ENCODE measurements around the gene TULP3.

Gene TULP3

DNA sequence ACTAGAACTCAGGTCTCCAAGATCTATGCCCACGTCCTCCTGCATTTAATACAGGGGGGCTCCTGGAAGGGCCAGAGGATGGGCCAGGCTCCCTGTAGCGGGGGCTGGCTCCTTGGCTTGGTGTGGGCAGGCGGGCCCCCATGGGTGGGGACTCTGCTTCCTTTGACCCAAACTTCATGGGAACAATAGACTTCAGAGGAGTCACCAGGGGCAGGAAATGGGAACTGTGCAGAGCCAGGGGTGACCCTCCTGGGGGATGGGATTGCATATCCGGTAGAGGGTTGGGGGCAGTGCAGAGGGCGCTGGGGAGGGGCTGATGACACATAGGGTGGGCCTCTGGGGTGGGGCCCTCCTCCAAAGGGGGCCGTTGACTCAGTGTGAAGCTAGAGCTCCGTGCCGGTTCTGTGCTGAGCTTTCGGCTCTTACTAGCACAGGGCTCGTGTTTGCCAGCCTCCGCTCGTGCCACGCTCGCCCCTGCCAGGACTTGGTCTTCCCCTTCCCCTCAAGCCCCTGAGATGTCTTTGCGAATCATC lies 73.1 kb downstream of the TULP3 start:
- DNase-seq (ENCODE audit: low read depth in 3 of 3), result no peak

DNA sequence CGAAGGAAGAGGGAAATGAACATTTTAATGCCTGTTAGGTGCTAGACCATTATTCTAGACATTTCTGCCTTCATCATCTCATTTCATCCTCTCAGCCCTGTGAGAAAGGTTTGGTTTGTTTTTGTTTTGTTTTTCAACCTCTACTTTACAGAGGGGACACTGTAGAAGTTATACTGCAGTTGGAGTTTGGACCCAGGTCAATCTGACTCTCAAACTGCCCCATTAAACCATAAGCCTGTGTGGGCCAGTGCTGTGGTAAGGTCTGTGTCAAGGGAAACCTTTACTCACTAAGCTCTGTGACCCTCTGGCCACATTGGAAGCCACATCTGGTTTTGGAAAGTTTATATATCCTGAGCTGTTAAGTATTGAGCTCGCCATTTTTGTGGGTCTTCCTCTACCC lies 77.0 kb downstream of the TULP3 start:
- no peak for DNase-seq (ENCODE audit: low read depth in 3 of 3)

GRCh38 chr12:2970744-2971143 lies 80.1 kb downstream of the TULP3 start:
- DNase-seq (ENCODE audit: low read depth in 3 of 3), result no peak

- no peak for DNase-seq (ENCODE audit: low read depth in 3 of 3)
Measured at GRCh38 chr12:2973566-2973965, 82.9 kb downstream of the TULP3 start.

DNA sequence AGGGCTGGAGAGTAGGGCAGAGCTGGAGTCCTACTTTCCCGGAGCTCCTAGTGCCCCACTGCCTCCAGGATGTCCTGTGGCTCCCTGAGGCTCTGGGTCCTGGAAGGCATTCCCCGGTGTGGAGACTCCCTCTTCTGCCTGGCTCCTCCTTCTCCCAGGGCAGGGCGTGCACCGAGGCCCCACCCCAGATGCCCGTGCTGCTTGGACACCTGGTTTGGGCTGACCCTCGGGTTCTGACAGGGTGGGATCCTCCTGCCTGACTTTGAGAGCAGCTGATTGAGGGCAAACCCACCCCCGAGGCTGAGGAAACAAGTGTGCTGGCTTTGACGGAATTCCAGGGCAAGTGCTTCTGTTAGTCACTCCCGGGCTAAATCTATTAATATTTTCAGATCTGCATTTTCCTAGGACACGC lies 83.9 kb downstream of the TULP3 start:
- no peak for DNase-seq (ENCODE audit: low read depth in 3 of 3)

DNA sequence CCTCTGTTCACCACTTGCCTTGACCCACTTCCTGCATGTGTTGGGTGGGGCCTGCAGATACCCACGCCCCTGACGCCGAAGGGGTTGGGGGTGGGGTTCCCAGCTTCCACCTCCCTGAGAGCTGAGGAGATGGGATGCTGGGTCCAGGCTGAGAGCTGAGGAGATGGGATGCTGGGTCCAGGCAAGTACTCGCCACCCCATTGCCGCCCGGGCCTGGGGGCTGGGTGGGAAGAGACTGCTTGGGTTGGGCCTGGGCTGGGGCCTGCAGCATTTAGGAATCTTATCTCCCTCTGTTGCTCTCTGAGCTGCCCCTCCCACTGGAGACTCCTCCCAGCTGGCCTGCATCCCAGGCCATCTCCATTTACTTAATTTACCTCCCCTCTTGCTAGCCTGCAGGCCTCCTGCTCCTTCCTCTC lies 85.9 kb downstream of the TULP3 start:
- DNase-seq (ENCODE audit: low read depth in 3 of 3), result no peak

- no peak for DNase-seq (ENCODE audit: low read depth in 3 of 3)
Measured at GRCh38 chr12:2977776-2978175, 87.1 kb downstream of the TULP3 start.

- DNase-seq (ENCODE audit: low read depth in 3 of 3), result no peak
Measured at GRCh38 chr12:2979806-2980205, 89.1 kb downstream of the TULP3 start.

DNA sequence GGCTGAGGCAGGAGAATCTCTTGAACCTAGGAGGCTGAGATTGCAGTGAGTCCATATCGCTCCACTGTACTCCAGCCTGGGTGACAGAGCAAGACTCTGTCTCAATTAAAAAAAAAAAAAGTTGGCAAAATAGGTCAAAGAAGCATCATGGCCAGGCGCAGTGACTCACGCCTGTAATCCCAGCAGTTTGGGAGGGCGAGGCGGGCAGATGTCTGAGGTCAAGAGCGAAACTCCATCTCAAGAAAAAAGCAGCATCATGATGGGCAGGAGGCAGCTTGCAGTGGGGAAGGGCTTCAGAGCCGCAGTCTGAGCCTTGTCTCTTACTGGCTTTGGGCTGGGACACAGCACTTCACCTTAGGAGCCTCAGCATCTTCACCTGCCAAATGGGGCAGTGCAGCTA lies 89.9 kb downstream of the TULP3 start:
- no peak for DNase-seq (ENCODE audit: low read depth in 3 of 3)

- no peak for DNase-seq (ENCODE audit: low read depth in 3 of 3)
Measured at GRCh38 chr12:2982361-2982760, 91.7 kb downstream of the TULP3 start.

- DNase-seq (ENCODE audit: low read depth in 3 of 3), result no peak
Measured at GRCh38 chr12:2984249-2984648, 93.6 kb downstream of the TULP3 start.

GRCh38 chr12:2984698-2985097 lies 94.0 kb downstream of the TULP3 start:
- no peak for DNase-seq (ENCODE audit: low read depth in 3 of 3)

GRCh38 chr12:2986876-2987275 lies 96.2 kb downstream of the TULP3 start:
- no peak for DNase-seq (ENCODE audit: low read depth in 3 of 3)

- DNase-seq (ENCODE audit: low read depth in 3 of 3), result no peak
Measured at GRCh38 chr12:2988494-2988893, 97.8 kb downstream of the TULP3 start.
